Mononuclear cell (primary cell): ENCODE data around the gene NKX2-1. TPM values are rescaled to one million over a fixed set of nuclear protein-coding genes. Genes with fewer than 3 reads are reported as not detected.
"Not testable (repeated sequence)": the region's sequence is repeated elsewhere in the genome, so short reads cannot be mapped to it uniquely, and the experiment has no call there.

ENCODE experiments used
- H3K27me3 ChIP-seq: 2 replicates; pipeline ENCODE4 v1.6.0; 2011; ENCODE audit warnings: low read length, control low read depth; ENCODE audit not compliant: insufficient read depth
- H3K4me1 ChIP-seq: 2 replicates; pipeline ENCODE4 v1.5.1; 2011; ENCODE audit warnings: mild to moderate bottlenecking, low read length, control low read depth; ENCODE audit not compliant: insufficient read depth
- H3K4me3 ChIP-seq: 2 replicates; pipeline ENCODE4 v1.5.1; 2011; ENCODE audit warnings: mild to moderate bottlenecking, low read length, moderate library complexity
- H3K9me3 ChIP-seq: 2 replicates; pipeline ENCODE4 v1.5.1; 2011; ENCODE audit warnings: low read depth, mild to moderate bottlenecking, control low read depth, low read length
- total RNA-seq: library from RNA; depleted of rRNA; stranded (reverse); fragments of >200 nt; gene quantifications from one replicate; pipeline ENCODE4 v1.2.3, GENCODE V29; 2012

NKX2-1 gene
- not detected for total RNA-seq

DNA sequence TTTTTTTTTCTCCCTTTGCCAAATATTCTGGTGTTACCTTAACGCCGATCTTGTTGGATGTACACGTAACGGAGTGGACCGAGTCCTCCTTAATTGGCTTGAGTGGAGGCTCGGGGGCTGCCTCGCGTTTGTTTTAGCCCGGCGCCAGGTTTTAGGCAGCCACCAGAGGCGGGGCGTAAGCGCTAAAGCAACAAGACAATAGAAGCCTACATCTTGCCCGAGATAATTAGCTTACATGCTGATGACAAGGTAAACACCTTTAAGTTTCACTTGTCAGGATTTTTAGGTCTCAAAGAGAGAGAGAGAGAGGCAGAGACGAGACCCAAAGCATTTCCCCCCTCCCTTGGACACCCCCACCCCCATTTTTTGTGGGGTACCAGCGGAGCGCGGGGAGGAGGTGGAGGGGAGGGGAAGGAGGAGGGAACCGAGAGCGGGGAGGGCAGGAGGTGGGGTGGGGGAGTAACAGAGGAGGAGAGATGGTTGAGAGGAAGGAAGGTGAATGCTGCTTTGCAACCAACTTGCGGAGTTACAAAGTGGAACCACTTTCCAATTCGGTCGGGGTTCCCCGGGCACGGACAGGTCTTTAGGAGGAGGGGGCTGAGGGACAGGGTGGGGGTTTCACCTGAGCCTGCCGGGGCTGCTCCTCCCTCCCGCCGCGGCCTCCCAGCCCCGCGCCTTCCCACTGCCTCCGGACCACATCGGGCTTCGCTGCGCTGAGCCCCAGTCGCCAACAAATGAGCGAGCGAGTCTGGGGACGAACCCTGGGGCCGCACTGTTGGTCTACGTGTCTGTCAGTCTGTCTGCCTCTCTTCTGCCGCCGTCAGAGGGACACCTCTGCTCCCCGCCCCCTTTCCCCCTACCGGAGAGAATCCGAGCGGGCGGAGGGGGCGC lies at the start of gene NKX2-1:
NKX2-1 (minus strand) TSS at position 802 of the 891 bp plus-strand sequence; CDS start at position 699, 103 bp downstream.
- Histone ChIP-seq H3K4me3 (no peak within 1 kb of the TSS), H3K9me3 (no peaks in the 10 kb centered on the region), H3K4me1 (no peaks in the 10 kb centered on the region), H3K27me3 (peaks cover 86% of the 10 kb centered on the region)

DNA sequence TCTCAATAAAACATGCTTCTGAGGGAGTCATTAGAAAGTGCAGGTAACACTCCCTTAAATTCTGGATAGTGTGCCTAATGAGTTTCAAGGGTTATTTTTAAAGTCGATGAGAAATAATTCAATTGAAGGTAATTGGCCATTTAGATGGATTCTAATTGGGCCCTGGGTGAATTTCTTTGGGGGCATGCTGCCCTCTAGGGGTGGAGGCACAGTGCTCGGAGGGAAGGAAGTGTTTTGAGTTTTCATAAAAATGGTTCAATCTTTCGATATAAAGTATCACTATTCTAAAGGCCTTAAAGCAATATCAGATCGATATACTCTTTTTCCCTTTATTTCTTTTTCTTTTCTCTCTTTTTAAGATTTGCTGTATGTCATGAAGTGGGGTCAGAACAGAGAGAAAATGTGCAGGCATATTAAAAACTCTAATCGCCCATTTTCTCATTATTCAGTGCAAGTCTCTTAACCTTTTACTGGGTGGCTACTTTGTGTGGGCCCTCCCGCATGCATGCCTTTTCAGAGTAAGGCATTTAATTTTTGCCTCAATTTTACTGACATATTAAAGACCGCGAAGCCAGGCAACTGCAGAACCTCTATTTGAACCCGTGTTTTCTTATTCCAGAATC lies 36.9 kb upstream of the NKX2-1 start:
- Histone ChIP-seq H3K4me3 (no peak overlapping the region), H3K27me3 (peaks cover 5% of the 10 kb centered on the region), H3K9me3 (no peaks in the 10 kb centered on the region), H3K4me1 (no peaks in the 10 kb centered on the region)

DNA sequence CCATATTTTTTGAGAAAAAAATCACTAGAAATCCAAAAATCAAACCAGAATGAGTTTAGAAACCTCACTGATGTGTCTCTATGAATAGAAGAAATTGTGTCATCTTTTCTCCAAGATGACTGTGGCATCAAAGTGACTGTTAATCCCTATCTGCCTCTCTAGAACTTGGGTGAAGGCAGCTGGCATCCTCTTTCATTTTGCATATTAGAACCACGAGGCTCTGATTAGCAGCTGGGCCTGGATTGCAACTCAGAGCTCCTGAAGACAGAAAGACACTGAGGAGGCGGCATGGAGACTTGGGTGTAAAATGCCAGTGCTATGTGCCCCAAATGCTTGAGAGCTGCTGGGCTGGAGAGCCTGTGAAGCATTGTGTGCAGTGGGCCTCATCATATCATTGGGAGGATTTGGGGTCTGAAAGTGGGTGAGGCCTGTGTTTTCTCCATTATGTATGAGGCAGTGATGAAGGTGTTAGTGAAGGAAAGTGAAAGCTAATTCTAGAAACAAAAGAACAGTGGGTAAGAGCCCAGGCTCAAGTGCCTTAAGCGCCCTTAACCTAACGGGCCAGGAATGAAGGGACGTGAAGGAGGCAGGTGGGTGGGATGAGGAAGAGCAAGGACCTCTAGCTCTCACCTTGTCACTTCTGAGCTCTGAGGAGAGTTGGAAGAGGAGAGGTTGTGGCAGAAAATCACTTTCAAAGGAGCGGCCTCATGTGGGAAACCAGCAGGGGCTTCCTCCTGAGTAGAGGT lies 36.1 kb upstream of the NKX2-1 start:
- Histone ChIP-seq H3K4me1 (no peaks in the 10 kb centered on the region), H3K4me3 (no peak overlapping the region), H3K27me3 (peaks cover 3% of the 10 kb centered on the region), H3K9me3 (no peaks in the 10 kb centered on the region)

DNA sequence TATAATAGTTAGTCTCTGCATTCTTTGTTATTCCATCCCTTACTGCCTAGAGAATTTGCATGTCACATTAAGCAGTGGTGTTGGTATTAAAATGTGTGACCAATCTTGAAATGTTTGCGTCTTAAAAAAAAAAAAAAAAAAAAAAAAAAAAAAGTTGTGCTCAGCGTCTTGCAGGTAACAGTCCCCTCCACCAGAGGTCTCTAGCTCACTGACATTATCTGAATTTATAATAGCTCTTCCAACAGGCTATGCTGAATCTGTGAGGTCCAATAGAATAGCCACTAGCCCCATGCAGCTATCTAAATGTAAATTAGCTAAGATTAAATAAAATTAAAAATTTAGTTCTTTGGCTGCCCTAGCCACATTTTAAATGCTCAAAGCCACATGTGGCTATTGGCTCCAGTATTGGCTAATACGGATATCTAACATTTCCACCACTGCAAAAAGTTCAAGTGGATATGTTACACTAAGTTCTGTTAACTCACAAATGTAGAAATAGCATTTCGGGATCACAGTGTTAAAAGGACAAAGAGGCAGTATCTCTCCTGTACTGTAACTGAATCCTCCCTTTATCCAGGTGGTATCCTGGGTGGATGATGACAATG lies 33.7 kb upstream of the NKX2-1 start:
- Histone ChIP-seq H3K4me1 (no peaks in the 10 kb centered on the region), H3K27me3 (peaks cover 3% of the 10 kb centered on the region), H3K9me3 (no peaks in the 10 kb centered on the region)

DNA sequence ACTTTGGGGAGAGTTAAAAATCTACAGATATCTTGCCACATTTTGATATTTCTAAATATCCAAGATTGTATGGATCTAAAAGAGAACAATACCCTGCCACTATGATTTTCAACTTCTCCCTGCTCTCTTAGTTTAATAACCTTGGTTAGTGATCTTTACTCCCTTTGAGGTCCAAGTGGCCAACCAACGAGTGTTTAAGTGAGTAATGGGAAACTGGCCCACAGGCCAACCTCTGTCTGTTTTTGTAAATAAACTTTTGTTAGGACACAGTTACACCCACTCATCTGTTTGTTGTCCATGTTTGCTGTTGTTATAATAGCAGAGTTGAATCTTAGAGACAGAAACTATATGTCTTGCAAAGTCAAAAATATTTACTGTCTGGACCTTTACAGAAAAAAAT lies 30.9 kb upstream of the NKX2-1 start:
- H3K4me1 ChIP-seq: no peaks in the 10 kb centered on the region
- no peaks in the 10 kb centered on the region for H3K9me3 ChIP-seq
- peaks cover 5% of the 10 kb centered on the region for H3K27me3 ChIP-seq
- no peak overlapping the region for H3K4me3 ChIP-seq

More for the DNA sequence above, 33.7 kb upstream of the NKX2-1 start:
- no peak overlapping the region for H3K4me3 ChIP-seq

DNA sequence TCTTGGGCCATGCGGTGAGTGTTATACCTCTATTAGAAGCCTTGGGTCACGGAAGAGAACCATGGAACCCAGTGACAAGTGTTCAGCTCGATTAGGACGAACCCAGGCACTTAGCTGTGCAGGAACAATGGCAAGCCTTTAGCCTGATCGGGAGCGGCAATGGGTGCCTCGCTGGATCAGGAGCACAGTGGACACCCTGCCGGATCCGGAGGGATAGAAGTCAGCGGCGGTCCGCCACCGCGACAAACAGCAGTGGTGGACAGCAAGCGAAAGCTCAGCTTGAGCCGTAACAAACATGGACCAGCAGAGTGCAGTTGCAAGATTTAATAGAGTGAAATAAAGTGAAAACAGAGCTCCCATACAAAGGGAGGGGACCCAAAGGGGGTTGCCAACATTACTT lies 24.2 kb upstream of the NKX2-1 start:
- H3K4me3 ChIP-seq, H3K27me3 ChIP-seq, H3K4me1 ChIP-seq, H3K9me3 ChIP-seq: not testable (repeated sequence)

DNA sequence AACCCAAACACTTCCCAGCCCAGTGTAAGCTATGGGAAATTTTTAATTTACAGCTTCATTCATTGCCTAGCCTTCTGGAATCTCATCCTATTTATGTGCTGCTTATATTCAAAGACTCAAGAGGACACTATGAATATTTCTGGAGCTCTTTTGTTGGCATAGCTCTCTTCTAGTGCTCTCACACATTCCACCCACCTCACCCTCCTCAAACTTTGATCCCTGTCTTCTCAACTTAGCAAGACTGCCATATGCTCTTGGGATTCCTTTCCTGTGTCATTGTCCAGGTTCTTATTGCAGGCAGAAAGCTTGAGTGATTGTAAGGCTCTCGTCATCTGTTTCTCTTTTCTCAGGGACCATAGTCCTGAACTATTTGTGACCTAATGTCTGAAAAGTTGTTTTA lies 18.0 kb upstream of the NKX2-1 start:
- Histone ChIP-seq H3K27me3 (peaks cover 3% of the 10 kb centered on the region), H3K4me1 (no peaks in the 10 kb centered on the region), H3K4me3 (no peak overlapping the region), H3K9me3 (no peaks in the 10 kb centered on the region)

DNA sequence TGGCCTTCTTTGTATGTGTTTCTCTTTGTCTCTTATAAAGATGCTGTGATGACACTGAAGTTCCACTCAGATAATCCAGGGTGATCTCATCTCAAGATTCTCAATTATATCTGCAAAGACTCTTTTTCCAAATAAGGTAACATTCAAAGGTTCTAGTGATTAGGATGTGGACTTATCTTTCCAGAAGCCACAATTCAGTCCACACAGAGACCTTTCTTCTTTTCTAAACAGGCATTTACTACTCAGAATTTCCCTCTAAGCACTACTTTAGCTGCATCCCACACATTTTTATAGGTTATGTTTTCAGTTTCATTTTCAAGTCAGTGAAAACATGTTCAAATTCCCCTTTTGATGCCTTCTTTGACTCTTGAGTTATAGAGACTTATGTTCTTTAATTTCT lies 9.0 kb upstream of the NKX2-1 start:
- H3K4me1 ChIP-seq: no peaks in the 10 kb centered on the region
- no peak overlapping the region for H3K4me3 ChIP-seq
- H3K9me3 ChIP-seq: no peaks in the 10 kb centered on the region
- H3K27me3 ChIP-seq: peaks cover 60% of the 10 kb centered on the region

DNA sequence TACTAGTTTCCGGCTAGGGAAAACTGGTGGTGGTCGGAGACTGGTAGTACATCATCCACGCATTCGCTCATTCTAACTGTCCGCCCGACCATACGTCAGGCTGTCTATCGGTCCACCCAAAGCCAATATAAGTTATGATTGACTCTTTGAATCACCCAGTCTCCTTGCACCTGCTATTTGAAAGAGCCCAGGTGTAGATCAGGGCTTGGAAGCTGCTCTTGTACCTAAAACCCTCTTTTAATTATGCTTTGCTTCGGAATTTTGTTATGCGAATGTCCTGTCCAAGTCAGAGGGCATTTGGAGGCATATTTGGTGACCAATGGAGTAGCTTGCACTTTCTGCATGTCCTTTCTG lies 5.7 kb upstream of the NKX2-1 start:
- H3K9me3 ChIP-seq: no peaks in the 10 kb centered on the region
- no peaks in the 10 kb centered on the region for H3K4me1 ChIP-seq
- H3K4me3 ChIP-seq: no peak overlapping the region
- peaks cover 83% of the 10 kb centered on the region for H3K27me3 ChIP-seq

DNA sequence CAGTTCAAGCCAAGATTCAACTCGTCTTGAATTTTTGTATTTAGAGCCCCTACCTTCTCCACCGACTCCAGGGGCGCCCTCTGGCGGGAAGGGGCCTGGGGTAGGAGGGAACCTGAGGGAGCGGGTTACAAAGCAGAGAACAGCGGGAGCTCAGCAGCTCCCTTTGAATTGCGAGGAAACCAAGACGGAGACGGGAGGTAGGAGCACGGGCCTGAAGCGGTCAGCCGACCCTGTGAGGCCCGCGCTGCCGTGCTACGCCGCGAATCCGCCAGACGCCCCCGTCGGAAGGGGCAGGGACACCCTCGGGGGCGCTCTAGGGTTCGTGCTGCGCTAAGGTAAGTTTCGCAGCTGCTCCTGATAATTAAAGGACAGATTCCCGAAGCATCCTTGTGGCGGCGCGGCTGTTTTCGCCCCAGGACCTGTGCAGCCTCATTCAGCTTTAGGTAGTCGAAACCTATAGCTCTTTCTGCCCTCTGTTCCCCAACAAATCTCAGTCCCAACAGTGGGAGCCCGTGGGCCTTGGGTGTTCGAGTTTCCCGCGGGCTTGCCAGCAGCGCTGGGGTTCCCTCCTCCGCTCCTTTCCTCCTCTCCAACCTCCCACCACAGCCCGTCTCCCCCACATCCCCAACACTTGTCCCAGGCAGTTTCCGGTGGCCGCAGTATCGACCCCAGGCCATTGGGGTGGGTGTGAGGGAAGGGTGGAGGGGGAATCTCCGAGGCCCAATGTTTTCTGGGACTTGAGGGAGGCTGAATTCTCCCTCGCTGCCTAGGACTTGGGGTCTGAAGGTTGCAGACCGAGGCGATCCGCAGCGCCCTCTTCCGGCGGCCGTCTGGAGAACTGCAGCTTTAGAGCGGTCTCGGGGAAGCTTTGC lies 5.1 kb upstream of the NKX2-1 start:
- Histone ChIP-seq H3K27me3 (peaks cover 82% of the 10 kb centered on the region), H3K4me3 (no peak overlapping the region), H3K4me1 (no peaks in the 10 kb centered on the region), H3K9me3 (no peaks in the 10 kb centered on the region)

DNA sequence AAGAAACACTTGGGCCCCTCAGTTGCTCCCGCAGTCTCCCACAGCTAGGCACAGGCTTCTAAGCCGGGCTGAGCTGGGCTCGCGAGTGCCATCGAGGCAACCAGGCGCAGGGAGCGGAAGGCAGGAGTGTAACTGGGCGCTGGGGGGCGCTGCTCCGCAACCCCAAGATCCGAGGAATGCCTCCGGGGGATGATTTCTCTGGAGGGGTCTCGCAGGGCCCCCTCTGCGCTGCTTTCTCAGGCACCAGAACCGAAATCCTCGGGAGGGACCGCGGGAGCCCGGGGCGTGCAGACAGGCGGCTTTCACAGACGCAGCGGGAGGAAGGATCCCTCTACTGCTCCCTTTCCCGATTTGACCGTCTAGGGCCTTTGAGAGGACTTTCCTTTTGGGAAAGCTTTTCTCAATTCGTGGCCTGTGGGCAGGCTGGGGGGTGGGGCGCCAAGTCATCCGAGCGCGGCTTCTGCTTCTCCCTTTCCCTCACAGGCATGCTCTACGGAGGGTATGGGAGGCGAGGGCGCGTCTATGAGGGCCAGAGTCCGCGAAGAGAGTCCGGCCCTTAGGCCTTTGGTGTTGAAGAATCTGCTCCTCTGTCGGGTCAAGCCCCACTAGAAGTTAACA lies 4.3 kb upstream of the NKX2-1 start:
- no peaks in the 10 kb centered on the region for H3K9me3 ChIP-seq
- peaks cover 90% of the 10 kb centered on the region for H3K27me3 ChIP-seq
- no peak overlapping the region for H3K4me3 ChIP-seq
- H3K4me1 ChIP-seq: no peaks in the 10 kb centered on the region

DNA sequence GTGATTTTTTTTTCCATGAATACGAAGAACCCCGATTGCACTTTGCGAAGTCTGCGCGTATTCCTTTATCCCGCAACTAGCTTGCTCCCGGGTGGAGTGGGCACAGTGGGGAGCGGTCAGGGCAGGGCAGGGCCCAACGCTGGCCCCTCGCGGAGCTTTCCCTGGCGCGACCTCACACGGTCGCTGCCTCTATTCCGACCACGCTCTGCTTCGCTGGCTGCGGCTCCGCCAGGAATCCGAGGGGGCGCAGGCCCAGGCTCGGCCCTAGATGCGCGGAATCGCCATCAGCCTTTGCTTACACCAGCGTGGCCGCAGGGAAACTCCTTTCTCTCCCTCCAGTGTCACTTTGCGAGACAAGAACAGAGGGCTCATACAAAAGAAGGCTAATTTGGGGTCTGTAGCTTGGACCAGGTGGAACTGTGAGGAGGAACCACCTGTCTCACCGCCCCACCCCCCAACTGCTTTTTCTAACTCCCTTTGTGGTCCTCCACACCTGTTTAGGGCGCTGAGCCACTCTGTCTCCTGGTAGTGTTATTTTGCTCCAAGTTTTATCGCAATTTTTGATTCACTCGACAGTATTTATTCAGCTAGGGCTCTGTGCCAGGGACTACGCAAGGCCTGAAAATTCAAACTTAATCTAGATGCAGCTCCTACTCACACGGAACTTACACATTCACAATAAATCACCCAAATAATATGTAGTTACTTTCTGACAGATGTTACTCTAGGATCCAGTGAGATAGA lies 3.1 kb upstream of the NKX2-1 start:
- Histone ChIP-seq H3K9me3 (no peaks in the 10 kb centered on the region), H3K4me3 (no peak overlapping the region), H3K27me3 (peaks cover 94% of the 10 kb centered on the region), H3K4me1 (no peaks in the 10 kb centered on the region)

DNA sequence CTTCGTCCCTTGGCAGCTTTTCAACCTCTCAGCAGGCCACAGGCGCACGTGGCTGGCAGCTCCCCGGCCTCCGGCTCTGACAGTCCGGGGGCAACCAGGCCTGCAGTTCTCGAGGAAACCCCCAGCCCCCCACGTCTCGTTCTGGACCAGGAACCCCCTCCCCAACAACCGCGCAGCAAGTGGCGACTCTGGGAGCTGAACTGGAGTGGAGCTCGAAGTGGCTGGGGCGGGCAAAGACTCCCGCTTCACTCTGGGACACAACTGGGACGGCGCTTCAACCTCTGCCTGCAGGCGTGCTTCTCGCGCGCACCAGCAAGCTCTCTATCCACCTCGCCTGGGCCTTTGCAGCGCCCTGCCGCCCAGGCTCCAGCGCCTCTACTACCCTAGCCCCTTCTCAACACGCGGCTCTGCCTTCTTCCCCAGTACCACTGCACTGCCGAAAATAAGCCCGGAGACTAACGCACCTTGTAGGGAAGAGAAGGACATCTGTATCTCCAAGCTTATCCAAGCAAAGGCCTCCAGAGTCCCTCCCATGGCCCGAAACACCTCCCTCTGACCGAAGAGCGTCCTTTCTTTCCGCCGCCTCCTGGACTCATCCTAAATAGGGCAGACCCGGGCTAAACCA lies 2.4 kb upstream of the NKX2-1 start:
- Histone ChIP-seq H3K9me3 (no peaks in the 10 kb centered on the region), H3K4me1 (no peaks in the 10 kb centered on the region), H3K27me3 (peaks cover 90% of the 10 kb centered on the region), H3K4me3 (no peak overlapping the region)
